ENCODE measurements around the gene CRACDL. TPM values are rescaled to one million over a fixed set of nuclear protein-coding genes. Genes with fewer than 3 reads are reported as not detected.

CRACDL gene
- total RNA-seq, 4 donors from 2014 or later: 5.7 to 11.8 (median 9.5) TPM

- ATAC-seq (ENCODE audit: low FRiP score): no peak
- no peak for TF ChIP-seq CTCF (IDR thresholded peaks at IDR 0.05)
These were observed 9.4 kb downstream of the CRACDL start for GRCh38 chr2:98926601-98927000.

GRCh38 chr2:98924910-98925309 is 11.1 kb downstream of the CRACDL start:
- TF ChIP-seq CTCF (IDR thresholded peaks at IDR 0.05): no peak
- DNase-seq (ENCODE audit: low spot score): no peak
- ATAC-seq (ENCODE audit: low FRiP score): no peak

More at GRCh38 chr2:98926601-98927000, 9.4 kb downstream of the CRACDL start:
- no peak for DNase-seq (ENCODE audit: low spot score)

- no peak for TF ChIP-seq CTCF (IDR thresholded peaks at IDR 0.05)
- DNase-seq (ENCODE audit: low spot score): no peak
These were observed 11.8 kb downstream of the CRACDL start for GRCh38 chr2:98924038-98924830.

GRCh38 chr2:98923244-98923940 is 12.6 kb downstream of the CRACDL start:
- no peak for TF ChIP-seq CTCF (IDR thresholded peaks at IDR 0.05)
- DNase-seq (ENCODE audit: low spot score) (no peak), ATAC-seq (ENCODE audit: low FRiP score) (no peak)

More at GRCh38 chr2:98924038-98924830, 11.8 kb downstream of the CRACDL start:
- no peak for ATAC-seq (ENCODE audit: low FRiP score)

GRCh38 chr2:98921062-98921461 is 15.0 kb downstream of the CRACDL start:
- no peak for DNase-seq (ENCODE audit: low spot score)
- no peak for ATAC-seq (ENCODE audit: low FRiP score)
- no peak for TF ChIP-seq CTCF (IDR thresholded peaks at IDR 0.05)

- ATAC-seq (ENCODE audit: low FRiP score): peak; percentile 46
- no peak for TF ChIP-seq CTCF (IDR thresholded peaks at IDR 0.05)
- DNase-seq (ENCODE audit: low spot score): no peak
These were observed 19.0 kb downstream of the CRACDL start for GRCh38 chr2:98917031-98917471.
